A549 (cell line): ENCODE results near the gene ABHD5. TPM values are rescaled to one million over a fixed set of nuclear protein-coding genes. Genes with fewer than 3 reads are reported as not detected.
A peak's percentile ranks its signal among the peaks of the same experiment; 100 is the strongest.

Source experiments
- ATAC-seq, 2 experiments: fragments of 200-7000 bp in 1 of 2; fragments of >200 bp in 1 of 2; cut with Nextera tagmentation in 1 of 2; cut with Tn5 transposase in 1 of 2; 3 replicates each; pipeline versions ENCODE4 v1.8.0 to v1.9.1; 2018 to 2020; ENCODE audit warnings: mild to moderate bottlenecking in 1 of 2, moderate library complexity in 1 of 2
- CTCF ChIA-PET: fragments of 300-600 bp; sonication (Branson Sonifier 250); formaldehyde crosslinking; extraction: SDS; loops from one replicate; lab custom pipeline; 2021; ENCODE audit warnings: antibody characterized with exemption, inconsistent platforms; lab: Yijun Ruan, JAX
- POLR2A ChIA-PET: fragments of 350-600 bp; formaldehyde crosslinking; extraction: SDS; loops from one replicate; lab custom pipeline; 2021; ENCODE audit warnings: antibody characterized with exemption, inconsistent platforms; lab: Yijun Ruan, JAX
- DNase-seq, 2 experiments: peaks; one replicate each; pipeline versions ENCODE4 v3.0.0 to v3.0.0-alpha.2; 2011 to 2016; ENCODE audit warnings: low read depth in 1 of 2, low spot score in 1 of 2
- FAIRE-seq: peaks from 2 replicates; lab custom pipeline; 2011; peaks lifted over from hg19 to GRCh38; lab: Jason Lieb, UNC
- H3K27ac ChIP-seq, 2 experiments: fragments of >200 bp; sonication (Bioruptor Twin); formaldehyde crosslinking; 3 replicates each; pipeline ENCODE4 v1.5.1; 2016 to 2017
- H3K4me1 ChIP-seq: fragments of >200 bp; sonication (Bioruptor Twin); formaldehyde crosslinking; 3 replicates; pipeline ENCODE4 v1.6.1; 2016
- H3K4me2 ChIP-seq: fragments of >200 bp; sonication (Bioruptor Twin); formaldehyde crosslinking; 3 replicates; pipeline ENCODE4 v1.6.1; 2016
- H3K4me3 ChIP-seq: fragments of >200 bp; sonication (Bioruptor Twin); formaldehyde crosslinking; 3 replicates; pipeline ENCODE4 v1.5.1; 2016
- H3K9me3 ChIP-seq: fragments of >200 bp; sonication (Bioruptor Twin); formaldehyde crosslinking; 3 replicates; pipeline ENCODE4 v1.6.1; 2016
- CEBPB ChIP-seq, 2 experiments: fragments of >200 bp in 1 of 2; sonication (Bioruptor Twin) in 1 of 2; formaldehyde crosslinking in 1 of 2; IDR thresholded peaks; 2 replicates each; pipeline ENCODE4 v1.6.1; 2012 to 2016
- CHD2 ChIP-seq: fragments of 150-350 bp; IDR thresholded peaks from 2 replicates; pipeline ENCODE4 v1.6.1; 2014; ENCODE audit warnings: low read length; ENCODE audit not compliant: partially characterized antibody
- EHF ChIP-seq: fragments of 250-450 bp; sonication (Bioruptor Pico); IDR thresholded peaks from 2 replicates; pipeline ENCODE4 v1.5.0; 2020; ENCODE audit warnings: mild to moderate bottlenecking
- FOSB ChIP-seq: fragments of 250-450 bp; sonication (Bioruptor Pico); IDR thresholded peaks from 2 replicates; pipeline ENCODE4 v1.5.0; 2020; ENCODE audit warnings: mild to moderate bottlenecking, moderate library complexity
- HMGXB4 ChIP-seq: fragments of 250-450 bp; sonication (Bioruptor Pico); IDR thresholded peaks from 2 replicates; pipeline ENCODE4 v1.5.0; 2021; ENCODE audit warnings: mild to moderate bottlenecking, moderate library complexity, borderline replicate concordance
- HOXA7 ChIP-seq: fragments of 250-450 bp; sonication (Bioruptor Pico); IDR thresholded peaks from 2 replicates; pipeline ENCODE4 v1.5.0; 2020; ENCODE audit warnings: mild to moderate bottlenecking, moderate library complexity
- HOXB5 ChIP-seq: fragments of 250-450 bp; sonication (Bioruptor Pico); IDR thresholded peaks from 2 replicates; pipeline ENCODE4 v1.5.0; 2020; ENCODE audit warnings: mild to moderate bottlenecking, moderate library complexity
- JUNB ChIP-seq: fragments of >200 bp; sonication (Bioruptor Twin); formaldehyde crosslinking; IDR thresholded peaks from 2 replicates; pipeline ENCODE4 v1.6.1; 2016
- MAX ChIP-seq: IDR thresholded peaks from 2 replicates; pipeline ENCODE4 v1.6.1; 2012
- MAZ ChIP-seq: fragments of 150-350 bp; IDR thresholded peaks from 2 replicates; pipeline ENCODE4 v1.6.1; 2014; ENCODE audit warnings: antibody characterized with exemption, low read depth, low read length, borderline replicate concordance
- NFE2L2 ChIP-seq: fragments of 150-350 bp; conservative IDR thresholded peaks from 2 replicates; pipeline ENCODE4 v1.6.1; 2014; ENCODE audit warnings: low read length
- POLR2A ChIP-seq: IDR thresholded peaks from 2 replicates; pipeline ENCODE4 v1.6.1; 2012; ENCODE audit warnings: mild to moderate bottlenecking, low read length
- RAD21 ChIP-seq, 2 experiments: fragments of >200 bp in 1 of 2; sonication (Bioruptor Twin) in 1 of 2; formaldehyde crosslinking in 1 of 2; IDR thresholded peaks in 1 of 2; conservative IDR thresholded peaks in 1 of 2; 2 replicates in 1 of 2; 3 replicates in 1 of 2; pipeline ENCODE4 v1.6.1; 2012 to 2018; ENCODE audit warnings: inconsistent platforms in 1 of 2
- RCOR1 ChIP-seq: fragments of 150-350 bp; IDR thresholded peaks from 2 replicates; pipeline ENCODE4 v1.6.1; 2014; ENCODE audit warnings: antibody characterized with exemption, low read length, low read depth
- ZC3H11A ChIP-seq: fragments of 450-650 bp; IDR thresholded peaks from 2 replicates; pipeline ENCODE4 v1.6.1; 2014; ENCODE audit warnings: antibody characterized with exemption, mild to moderate bottlenecking
- ZFP36 ChIP-seq: fragments of 450-650 bp; IDR thresholded peaks from 2 replicates; pipeline ENCODE4 v1.6.1; 2014; ENCODE audit warnings: borderline replicate concordance; ENCODE audit not compliant: partially characterized antibody
- WGBS: methylation state at CpG from one replicate; pipeline ENCODE4 v1.1.6; 2017; ENCODE audit errors: missing lambda C conversion rate; 5-methylcytosine and 5-hydroxymethylcytosine counted together
- polyA plus RNA-seq, 4 experiments: library from polyadenylated mRNA; depleted of rRNA in 3 of 4; stranded (reverse); fragments of >200 nt; fragmentation: RNase III in 1 of 4; extraction: RNeasy Plus Mini Kit Qiagen cat#74134 plus additional on column Dnase treatment in 1 of 4; gene quantifications; 2 replicates in 3 of 4; 3 replicates in 1 of 4; pipeline ENCODE4 v1.2.3, GENCODE V29; 2011 to 2017
- TF ChIP-seq, protein P1 (sequence below): fragments of >200 bp; sonication (Bioruptor Twin); formaldehyde crosslinking; IDR thresholded peaks from 3 replicates; pipeline ENCODE4 v1.6.1; 2016
- TF ChIP-seq, protein P2 (sequence below): fragments of >200 bp; sonication (Bioruptor Twin); formaldehyde crosslinking; IDR thresholded peaks from 2 replicates; pipeline ENCODE4 v1.6.1; 2016
- TF ChIP-seq, protein P3 (sequence below): IDR thresholded peaks from 2 replicates; pipeline ENCODE4 v1.6.1; 2012; ENCODE audit warnings: low read depth, borderline replicate concordance

Gene ABHD5
- polyA plus RNA-seq, 2 of the 4 experiments (the other 2 are of a cell fraction), result 16.6 to 17.8 TPM

DNA sequence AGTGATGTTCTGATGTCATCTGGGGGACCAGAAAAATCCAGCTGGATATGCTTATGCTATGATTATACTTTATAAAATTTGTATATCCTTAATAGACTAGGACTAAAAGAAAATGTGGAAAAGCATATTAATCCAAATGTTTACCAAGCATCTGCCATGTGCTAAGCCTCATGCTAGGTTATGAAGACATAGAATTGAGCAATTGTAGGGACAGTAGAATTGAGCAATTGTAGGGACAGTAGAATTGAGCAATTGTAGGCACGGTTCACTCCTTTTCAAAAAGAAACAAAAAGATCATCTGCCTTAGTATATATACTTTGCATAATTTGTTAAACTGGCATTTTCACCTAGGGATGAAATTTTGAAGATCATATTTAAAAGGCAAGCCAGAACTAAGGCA is 18.3 kb downstream of the ABHD5 start:
- TF ChIP-seq HMGXB4 (CRISPR knock-in tag) (no peak), EHF (CRISPR knock-in tag) (no peak), MAZ (no peak), MAX (peak; percentile 30; the same call in 1 of the 2 replicates), POLR2A (no peak), ZFP36 (no peak), HOXA7 (no peak), RCOR1 (no peak), CEBPB (IDR thresholded peaks at IDR 0.05) (peak; percentile 94 to 98)
- TF ChIP-seq, protein P1, sequence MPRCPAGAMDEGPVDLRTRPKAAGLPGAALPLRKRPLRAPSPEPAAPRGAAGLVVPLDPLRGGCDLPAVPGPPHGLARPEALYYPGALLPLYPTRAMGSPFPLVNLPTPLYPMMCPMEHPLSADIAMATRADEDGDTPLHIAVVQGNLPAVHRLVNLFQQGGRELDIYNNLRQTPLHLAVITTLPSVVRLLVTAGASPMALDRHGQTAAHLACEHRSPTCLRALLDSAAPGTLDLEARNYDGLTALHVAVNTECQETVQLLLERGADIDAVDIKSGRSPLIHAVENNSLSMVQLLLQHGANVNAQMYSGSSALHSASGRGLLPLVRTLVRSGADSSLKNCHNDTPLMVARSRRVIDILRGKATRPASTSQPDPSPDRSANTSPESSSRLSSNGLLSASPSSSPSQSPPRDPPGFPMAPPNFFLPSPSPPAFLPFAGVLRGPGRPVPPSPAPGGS, result 0 out of 3 replicates have a peak, but pooled peaks have one; percentile 20
- TF ChIP-seq, protein P2, sequence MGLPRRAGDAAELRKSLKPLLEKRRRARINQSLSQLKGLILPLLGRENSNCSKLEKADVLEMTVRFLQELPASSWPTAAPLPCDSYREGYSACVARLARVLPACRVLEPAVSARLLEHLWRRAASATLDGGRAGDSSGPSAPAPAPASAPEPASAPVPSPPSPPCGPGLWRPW, result peak; percentile 97
- WGBS, result 11% methylated on average over 1 of the region's 1 CpG
- Histone ChIP-seq H3K9me3 (no peaks in the 10 kb centered on the region), H3K4me2 (peak overlapping the region; percentile 53), H3K27ac (no peak overlapping the region; a peak in 1 of 6 replicates), H3K4me3 (no peak overlapping the region), H3K4me1 (peaks cover 22% of the 10 kb centered on the region)
- DNase-seq (no peak), FAIRE-seq (peak; percentile 59), ATAC-seq (no peak)
- ChIA-PET POLR2A (no interaction called here), CTCF (no interaction called here)

- TF ChIP-seq HOXB5 (CRISPR knock-in tag) (no peak), RAD21 (conservative IDR thresholded peaks at IDR 0.05 in 1 of 2, IDR thresholded peaks at IDR 0.05 in 1 of 2) (no peak)
- ChIA-PET POLR2A (no interaction called here), CTCF (interaction anchor here (1.0 kb wide), 1 partner anchor 179 kb away, joined by 3 read pairs; no protein-coding TSS in a partner anchor)
- ATAC-seq (no peak), FAIRE-seq (no peak), DNase-seq (no peak)
- Histone ChIP-seq H3K4me1 (peaks cover 22% of the 10 kb centered on the region), H3K4me2 (no peak overlapping the region), H3K4me3 (no peak overlapping the region), H3K27ac (no peak overlapping the region), H3K9me3 (no peaks in the 10 kb centered on the region)
Observed at GRCh38 chr3:43710607-43711006, 19.9 kb downstream of the ABHD5 start.

DNA sequence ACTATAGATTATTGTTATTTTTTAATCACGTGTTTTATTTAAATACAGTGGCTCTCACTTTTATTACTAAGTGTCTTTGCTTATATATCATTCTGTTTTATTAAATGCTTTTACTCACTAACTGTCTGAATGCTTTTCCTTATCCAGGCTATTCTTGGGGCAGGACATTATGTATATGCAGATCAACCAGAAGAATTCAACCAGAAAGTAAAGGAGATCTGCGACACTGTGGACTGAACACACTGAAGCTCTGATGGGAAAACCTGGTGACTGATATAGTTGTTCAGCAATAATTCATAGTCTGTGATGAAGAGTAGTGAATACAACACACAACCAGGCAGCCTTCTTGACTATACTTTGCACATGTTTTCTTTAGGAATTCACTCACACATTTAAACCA is 27.6 kb downstream of the ABHD5 start:
- no peak overlapping the region for H3K27ac ChIP-seq
- H3K9me3 ChIP-seq, result no peaks in the 10 kb centered on the region
- H3K4me2 ChIP-seq, result no peak overlapping the region
- ChIA-PET POLR2A (no interaction called here), CTCF (no interaction called here)
- no peaks in the 10 kb centered on the region for H3K4me1 ChIP-seq
- no peak for FAIRE-seq
- 96% methylated on average over 2 of the region's 2 CpGs for WGBS
- ATAC-seq, result no peak
- DNase-seq, result no peak
- no peak overlapping the region for H3K4me3 ChIP-seq
- TF ChIP-seq ZC3H11A (no peak), NFE2L2 (no peak), ZFP36 (no peak), CHD2 (no peak), FOSB (CRISPR knock-in tag) (no peak), JUNB (no peak), EHF (CRISPR knock-in tag) (no peak)
- TF ChIP-seq, protein P3, sequence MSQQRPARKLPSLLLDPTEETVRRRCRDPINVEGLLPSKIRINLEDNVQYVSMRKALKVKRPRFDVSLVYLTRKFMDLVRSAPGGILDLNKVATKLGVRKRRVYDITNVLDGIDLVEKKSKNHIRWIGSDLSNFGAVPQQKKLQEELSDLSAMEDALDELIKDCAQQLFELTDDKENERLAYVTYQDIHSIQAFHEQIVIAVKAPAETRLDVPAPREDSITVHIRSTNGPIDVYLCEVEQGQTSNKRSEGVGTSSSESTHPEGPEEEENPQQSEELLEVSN, result no peak
- TF ChIP-seq, all 56 proteins: peak for 0
